GM19455 (cell line): Measurements from ENCODE around the gene SCG5.

Experiments used
- ATAC-seq: cut with Tn5 transposase; IDR thresholded peaks from one replicate; pipeline ENCODE4 v1.9.1; 2021; ENCODE audit not compliant: unreplicated experiment

The SCG5 gene

GRCh38 chr15:32718821-32719716, 77.6 kb downstream of the SCG5 start:
- no peak for ATAC-seq

GRCh38 chr15:32721596-32721995, 80.1 kb downstream of the SCG5 start:
- no peak for ATAC-seq

GRCh38 chr15:32722136-32722535, 80.6 kb downstream of the SCG5 start:
- ATAC-seq, result no peak

GRCh38 chr15:32723171-32723948, 81.8 kb downstream of the SCG5 start:
- ATAC-seq, result peak; percentile 90

- no peak for ATAC-seq
These were observed 88.3 kb downstream of the SCG5 start for GRCh38 chr15:32729700-32730395.

GRCh38 chr15:32730677-32731654, 89.5 kb downstream of the SCG5 start:
- ATAC-seq, result no peak

GRCh38 chr15:32732574-32733157, 91.2 kb downstream of the SCG5 start:
- ATAC-seq, result no peak

GRCh38 chr15:32733281-32733680, 91.8 kb downstream of the SCG5 start:
- ATAC-seq, result no peak

- no peak for ATAC-seq
These were observed 94.6 kb downstream of the SCG5 start for GRCh38 chr15:32735989-32736700.

- ATAC-seq, result no peak
These were observed 95.2 kb downstream of the SCG5 start for GRCh38 chr15:32736701-32737061.

GRCh38 chr15:32737304-32737703, 95.8 kb downstream of the SCG5 start:
- no peak for ATAC-seq

GRCh38 chr15:32738666-32739065, 97.2 kb downstream of the SCG5 start:
- no peak for ATAC-seq

GRCh38 chr15:32739522-32740063, 98.1 kb downstream of the SCG5 start:
- no peak for ATAC-seq

GRCh38 chr15:32743411-32744140, 102.1 kb downstream of the SCG5 start:
- no peak for ATAC-seq

- ATAC-seq, result no peak
These were observed 104.8 kb downstream of the SCG5 start for GRCh38 chr15:32746116-32746857.
